NCI-H2196 treated with DMSO at 0.1 percent for 48 hours (cell line): ENCODE results near the gene ATXN1.

Experiments used
- DNase-seq: peaks from one replicate; lab custom pipeline; 2025; ENCODE audit not compliant: unreplicated experiment; lab: John Stamatoyannopoulos, UW

ATXN1 gene

GRCh38 chr6:16591396-16592222 lies 169.7 kb downstream of the ATXN1 start:
- no peak for DNase-seq

- DNase-seq, result no peak
Measured at GRCh38 chr6:16585805-16586204, 175.5 kb downstream of the ATXN1 start.

GRCh38 chr6:16583144-16583762 lies 178.0 kb downstream of the ATXN1 start:
- no peak for DNase-seq

- DNase-seq, result no peak
Measured at GRCh38 chr6:16582446-16583143, 178.7 kb downstream of the ATXN1 start.

GRCh38 chr6:16578695-16579285 lies 182.5 kb downstream of the ATXN1 start:
- DNase-seq, result no peak

- DNase-seq, result no peak
Measured at GRCh38 chr6:16576451-16577368, 184.6 kb downstream of the ATXN1 start.

GRCh38 chr6:16575655-16576054 lies 185.6 kb downstream of the ATXN1 start:
- no peak for DNase-seq

GRCh38 chr6:16572943-16573342 lies 188.3 kb downstream of the ATXN1 start:
- DNase-seq, result no peak

- DNase-seq, result no peak
Measured at GRCh38 chr6:16572317-16572716, 188.9 kb downstream of the ATXN1 start.

GRCh38 chr6:16570946-16571345 lies 190.3 kb downstream of the ATXN1 start:
- no peak for DNase-seq

- DNase-seq, result no peak
Measured at GRCh38 chr6:16570221-16570553, 191.1 kb downstream of the ATXN1 start.

GRCh38 chr6:16568128-16568527 lies 193.1 kb downstream of the ATXN1 start:
- DNase-seq, result no peak

- DNase-seq, result no peak
Measured at GRCh38 chr6:16567071-16567470, 194.2 kb downstream of the ATXN1 start.

- no peak for DNase-seq
Measured at GRCh38 chr6:16564436-16564835, 196.8 kb downstream of the ATXN1 start.

GRCh38 chr6:16563628-16564240 lies 197.5 kb downstream of the ATXN1 start:
- DNase-seq, result no peak

GRCh38 chr6:16562498-16562897 lies 198.8 kb downstream of the ATXN1 start:
- DNase-seq, result no peak

- DNase-seq, result no peak
Measured at GRCh38 chr6:16559071-16559470, 202.2 kb downstream of the ATXN1 start.

GRCh38 chr6:16555550-16555949 lies 205.7 kb downstream of the ATXN1 start:
- no peak for DNase-seq

- no peak for DNase-seq
Measured at GRCh38 chr6:16553531-16553930, 207.7 kb downstream of the ATXN1 start.

- no peak for DNase-seq
Measured at GRCh38 chr6:16551466-16551865, 209.8 kb downstream of the ATXN1 start.
